Parathyroid adenoma (tissue), 2 donors: ENCODE results near the gene SALL4.

Experiments used
- H2AFZ ChIP-seq: fragments of 300-600 bp; sonication (generic); one replicate; pipeline ENCODE4 v1.7.0; 2017; ENCODE audit warnings: antibody characterized with exemption, mild to moderate bottlenecking
- H3K27ac ChIP-seq: fragments of 300-600 bp; sonication (generic); one replicate; pipeline ENCODE4 v1.7.0; 2017
- H3K27me3 ChIP-seq: fragments of 300-600 bp; sonication (generic); one replicate; pipeline ENCODE4 v1.7.0; 2017; ENCODE audit warnings: low read length; ENCODE audit not compliant: control insufficient read depth, insufficient read depth
- H3K36me3 ChIP-seq: fragments of 300-600 bp; sonication (generic); one replicate; pipeline ENCODE4 v1.7.0; 2017; ENCODE audit warnings: low read length; ENCODE audit not compliant: control insufficient read depth, insufficient read depth
- H3K4me1 ChIP-seq: fragments of 300-600 bp; sonication (generic); one replicate; pipeline ENCODE4 v1.7.0; 2017; ENCODE audit warnings: control low read depth
- H3K4me2 ChIP-seq: fragments of 300-600 bp; sonication (generic); one replicate; pipeline ENCODE4 v1.7.0; 2017; ENCODE audit warnings: low read length
- H3K4me3 ChIP-seq: fragments of 300-600 bp; sonication (generic); one replicate; pipeline ENCODE4 v1.7.0; 2017; ENCODE audit warnings: low read depth, low read length
- H3K79me2 ChIP-seq: fragments of 300-600 bp; sonication (generic); one replicate; pipeline ENCODE4 v1.7.0; 2017; ENCODE audit warnings: control low read depth
- H3K9ac ChIP-seq: fragments of 300-600 bp; sonication (generic); one replicate; pipeline ENCODE4 v1.7.0; 2017; ENCODE audit warnings: mild to moderate bottlenecking
- H3K9me3 ChIP-seq: fragments of 300-600 bp; sonication (generic); one replicate; pipeline ENCODE4 v1.7.0; 2017; ENCODE audit warnings: low read length; ENCODE audit not compliant: control insufficient read depth
- TF ChIP-seq, protein P1 (sequence below): fragments of 300-600 bp; sonication (generic); IDR thresholded peaks from one replicate; pipeline ENCODE4 v1.7.0; 2017; ENCODE audit warnings: antibody characterized with exemption, mild to moderate bottlenecking
- donor health status: primary hyperparathyroidism.

SALL4 gene

DNA sequence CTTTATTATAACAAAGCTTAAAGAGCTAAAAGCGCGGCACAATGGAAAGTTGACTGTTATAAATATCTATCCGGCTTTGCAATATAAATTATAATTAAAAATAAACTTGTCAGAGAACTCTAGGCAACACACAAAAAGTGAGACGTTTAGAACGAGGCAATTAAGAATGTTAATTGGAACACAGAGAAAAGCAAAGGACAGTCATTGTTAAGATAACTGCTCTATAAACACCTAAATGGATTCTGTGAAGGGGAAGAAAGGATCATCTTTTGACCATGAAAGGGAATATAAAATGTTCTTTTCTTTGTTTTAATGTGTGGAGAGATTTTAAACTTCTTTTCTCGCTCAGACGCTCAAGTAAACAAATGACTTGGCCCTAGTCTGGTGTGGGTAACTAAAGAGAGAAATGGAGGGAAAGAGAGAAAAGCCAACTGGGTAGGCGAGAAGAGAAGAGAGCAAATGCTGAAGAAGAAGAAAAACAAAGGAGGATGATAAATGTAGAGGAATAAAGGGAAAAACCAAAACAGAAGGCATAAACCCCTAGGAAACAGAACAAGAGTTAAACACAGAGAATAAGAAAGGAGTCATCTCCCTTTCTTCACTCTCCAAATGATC is 9.3 kb upstream of the SALL4 start:
- Histone ChIP-seq H3K27ac (no peak overlapping the region), H3K9ac (no peak overlapping the region), H2AFZ (no peak overlapping the region)

DNA sequence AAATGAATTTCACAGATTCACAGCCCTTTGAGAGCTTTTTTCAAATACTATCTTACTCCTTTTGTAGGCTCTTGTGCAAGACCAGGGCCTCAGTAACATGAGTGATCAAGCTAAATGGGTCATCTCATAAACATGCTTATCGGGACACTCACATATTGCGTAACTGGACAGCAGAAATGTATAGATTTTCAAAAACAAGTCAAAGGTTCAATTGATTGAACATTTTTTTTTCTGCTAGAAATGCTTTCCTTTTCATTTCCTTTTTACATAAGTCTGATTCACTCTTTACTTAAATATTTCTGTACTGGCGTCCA is 8.7 kb upstream of the SALL4 start:
- no peaks in the 10 kb centered on the region for H3K36me3 ChIP-seq
- TF ChIP-seq, protein P1, sequence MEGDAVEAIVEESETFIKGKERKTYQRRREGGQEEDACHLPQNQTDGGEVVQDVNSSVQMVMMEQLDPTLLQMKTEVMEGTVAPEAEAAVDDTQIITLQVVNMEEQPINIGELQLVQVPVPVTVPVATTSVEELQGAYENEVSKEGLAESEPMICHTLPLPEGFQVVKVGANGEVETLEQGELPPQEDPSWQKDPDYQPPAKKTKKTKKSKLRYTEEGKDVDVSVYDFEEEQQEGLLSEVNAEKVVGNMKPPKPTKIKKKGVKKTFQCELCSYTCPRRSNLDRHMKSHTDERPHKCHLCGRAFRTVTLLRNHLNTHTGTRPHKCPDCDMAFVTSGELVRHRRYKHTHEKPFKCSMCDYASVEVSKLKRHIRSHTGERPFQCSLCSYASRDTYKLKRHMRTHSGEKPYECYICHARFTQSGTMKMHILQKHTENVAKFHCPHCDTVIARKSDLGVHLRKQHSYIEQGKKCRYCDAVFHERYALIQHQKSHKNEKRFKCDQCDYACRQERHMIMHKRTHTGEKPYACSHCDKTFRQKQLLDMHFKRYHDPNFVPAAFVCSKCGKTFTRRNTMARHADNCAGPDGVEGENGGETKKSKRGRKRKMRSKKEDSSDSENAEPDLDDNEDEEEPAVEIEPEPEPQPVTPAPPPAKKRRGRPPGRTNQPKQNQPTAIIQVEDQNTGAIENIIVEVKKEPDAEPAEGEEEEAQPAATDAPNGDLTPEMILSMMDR: no peak
- H2AFZ ChIP-seq: no peak overlapping the region
- no peaks in the 10 kb centered on the region for H3K9me3 ChIP-seq
- H3K4me3 ChIP-seq: no peak overlapping the region
- H3K27ac ChIP-seq: no peak overlapping the region
- H3K79me2 ChIP-seq: no peaks in the 10 kb centered on the region
- no peak overlapping the region for H3K4me2 ChIP-seq
- no peak overlapping the region for H3K9ac ChIP-seq
- H3K4me1 ChIP-seq: no peaks in the 10 kb centered on the region
- no peaks in the 10 kb centered on the region for H3K27me3 ChIP-seq

More for the DNA sequence above, 9.3 kb upstream of the SALL4 start:
- H3K4me3 ChIP-seq: no peak overlapping the region
- no peaks in the 10 kb centered on the region for H3K27me3 ChIP-seq
- no peaks in the 10 kb centered on the region for H3K4me1 ChIP-seq
- H3K9me3 ChIP-seq: no peaks in the 10 kb centered on the region
- TF ChIP-seq, protein P1: no peak
- no peaks in the 10 kb centered on the region for H3K79me2 ChIP-seq
- H3K4me2 ChIP-seq: no peak overlapping the region
- H3K36me3 ChIP-seq: no peaks in the 10 kb centered on the region

- TF ChIP-seq, protein P1: no peak
Measured at GRCh38 chr20:51810155-51811041, 8.1 kb upstream of the SALL4 start.

GRCh38 chr20:51807720-51808250 is 5.5 kb upstream of the SALL4 start:
- H2AFZ ChIP-seq: no peak overlapping the region
- H3K79me2 ChIP-seq: no peaks in the 10 kb centered on the region
- no peaks in the 10 kb centered on the region for H3K4me1 ChIP-seq
- no peak overlapping the region for H3K27ac ChIP-seq
- H3K4me3 ChIP-seq: no peak overlapping the region
- no peak overlapping the region for H3K9ac ChIP-seq
- no peak overlapping the region for H3K4me2 ChIP-seq
- no peaks in the 10 kb centered on the region for H3K9me3 ChIP-seq
- TF ChIP-seq, protein P1: no peak
- H3K27me3 ChIP-seq: no peaks in the 10 kb centered on the region
- H3K36me3 ChIP-seq: no peaks in the 10 kb centered on the region

More at GRCh38 chr20:51810155-51811041, 8.1 kb upstream of the SALL4 start:
- Histone ChIP-seq H3K4me3 (no peak overlapping the region), H3K4me2 (no peak overlapping the region), H3K4me1 (no peaks in the 10 kb centered on the region), H3K79me2 (no peaks in the 10 kb centered on the region), H3K9ac (no peak overlapping the region), H3K27me3 (no peaks in the 10 kb centered on the region), H2AFZ (no peak overlapping the region), H3K9me3 (no peaks in the 10 kb centered on the region), H3K36me3 (no peaks in the 10 kb centered on the region), H3K27ac (no peak overlapping the region)
